ENCODE measurements around the gene PIK3R2.
"Not testable (repeated sequence)": the region's sequence is repeated elsewhere in the genome, so short reads cannot be mapped to it uniquely, and the experiment has no call there.

The PIK3R2 gene

DNA sequence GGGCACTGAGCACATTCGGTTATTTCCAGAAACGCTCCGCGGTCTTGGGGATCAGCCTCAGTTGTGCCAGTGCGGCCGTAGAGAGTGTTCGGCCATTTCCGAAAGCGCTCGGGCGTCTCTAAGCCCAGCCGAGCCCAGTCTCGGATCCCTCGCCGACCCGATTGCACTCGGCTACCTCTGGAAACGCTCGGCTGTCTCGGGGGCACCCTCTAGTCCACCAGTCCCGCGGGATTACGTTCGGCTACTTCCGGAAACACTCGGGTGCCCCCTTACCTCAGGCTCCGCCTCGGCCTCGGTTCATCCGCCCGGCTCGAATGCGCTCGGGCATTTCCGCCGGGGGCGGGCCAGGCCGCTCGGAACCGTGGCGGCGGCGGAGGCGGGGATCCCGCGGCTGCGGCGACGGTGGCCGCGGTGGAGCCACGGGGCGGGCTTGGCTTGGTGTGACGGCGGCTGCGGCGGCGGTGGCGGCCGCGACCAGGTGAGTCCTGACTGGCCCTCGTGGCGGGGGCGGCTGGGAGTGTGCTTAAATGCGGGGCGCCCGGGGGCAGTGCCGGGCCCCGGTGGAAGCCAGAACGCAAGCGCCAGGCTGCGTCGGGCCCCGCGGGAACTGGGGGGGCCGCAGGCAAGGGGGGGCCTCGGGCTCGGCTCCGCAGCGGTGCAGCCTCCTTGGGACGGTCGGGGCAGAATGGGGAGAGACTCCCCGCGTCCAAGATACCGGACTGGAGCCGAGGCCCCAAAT, at the start of gene PIK3R2:
TSS of gene PIK3R2 (plus strand) at position 347 of the 739 bp plus-strand sequence. CDS start 2,717 bp downstream, outside the sequence.
- DNase-seq, result peak; percentile 100

DNA sequence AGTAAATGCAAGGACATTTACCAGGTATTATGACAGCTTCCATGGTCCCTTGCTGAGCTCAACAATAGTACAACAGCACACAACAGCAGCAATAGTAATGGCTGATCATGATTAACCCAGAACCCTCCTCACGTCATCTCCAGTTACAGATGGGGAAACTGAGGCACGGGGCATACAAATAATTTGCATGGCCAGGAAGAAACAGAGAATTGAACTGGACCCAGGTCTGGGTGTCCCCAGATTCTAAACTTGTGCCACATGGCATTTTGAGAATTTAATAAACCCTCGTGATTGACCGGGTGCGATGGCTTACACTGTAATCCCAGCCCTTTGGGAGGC, 48.2 kb upstream of the PIK3R2 start:
- DNase-seq, result no peak

DNA sequence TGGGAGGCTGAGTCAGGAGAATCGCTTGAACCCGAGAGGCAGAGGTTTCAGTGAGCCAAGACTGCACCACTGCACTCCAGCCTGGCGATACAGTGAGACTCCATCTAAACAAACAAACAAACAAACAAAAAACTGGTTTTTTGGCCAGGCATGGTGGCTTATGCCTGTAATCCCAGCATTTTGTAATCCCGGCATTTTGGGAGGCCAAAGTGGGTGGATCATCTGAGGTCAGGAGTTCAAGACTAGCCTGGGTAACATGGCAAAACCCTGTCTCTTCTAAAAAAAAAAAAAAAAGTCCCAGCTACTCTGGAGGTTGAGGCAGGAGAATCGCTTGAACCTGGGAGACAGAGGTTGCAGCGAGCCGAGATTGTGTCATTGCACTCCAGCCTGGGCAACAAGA, 47.7 kb upstream of the PIK3R2 start:
- not testable (repeated sequence) for DNase-seq

DNA sequence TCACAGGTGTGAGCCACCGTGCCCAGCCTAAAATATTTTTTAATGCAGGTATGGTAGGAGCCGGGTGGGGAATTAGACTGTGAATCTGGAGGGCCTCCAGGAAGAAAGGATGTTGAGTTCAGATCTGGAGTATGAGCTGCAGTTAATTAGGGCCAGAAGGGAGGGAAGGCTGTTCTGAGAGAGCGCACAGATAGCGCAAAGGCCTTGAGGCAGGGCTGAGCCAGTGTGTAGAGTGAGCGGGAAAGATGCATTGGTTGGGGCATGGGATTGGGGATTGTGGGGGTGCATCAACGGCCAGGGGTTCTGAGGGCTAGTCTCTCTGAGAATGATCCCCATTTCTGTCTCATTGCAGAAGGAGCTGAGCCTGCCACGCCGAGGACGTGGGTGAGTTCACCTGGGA, 45.7 kb upstream of the PIK3R2 start:
- no peak for DNase-seq

DNA sequence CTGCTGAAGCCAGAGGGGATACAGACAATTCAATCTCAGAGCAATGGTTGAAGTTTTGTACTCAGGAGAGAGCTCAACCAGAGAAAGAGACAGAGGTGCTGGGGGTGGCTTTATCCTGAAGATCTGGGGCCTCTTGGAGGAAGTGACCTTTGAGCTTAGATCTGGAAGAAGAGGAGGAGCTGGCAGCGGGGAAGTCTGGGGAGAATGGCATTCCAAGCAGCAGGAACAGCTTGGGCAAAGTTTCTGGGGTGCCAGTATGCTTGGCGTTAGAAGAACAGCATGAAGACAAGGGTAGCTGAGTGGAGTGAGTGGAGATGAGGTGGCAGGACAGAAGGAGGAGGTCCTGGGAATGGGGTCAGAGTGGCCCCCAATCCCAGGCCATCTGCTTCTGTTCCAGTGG, 44.1 kb upstream of the PIK3R2 start:
- no peak for DNase-seq

DNA sequence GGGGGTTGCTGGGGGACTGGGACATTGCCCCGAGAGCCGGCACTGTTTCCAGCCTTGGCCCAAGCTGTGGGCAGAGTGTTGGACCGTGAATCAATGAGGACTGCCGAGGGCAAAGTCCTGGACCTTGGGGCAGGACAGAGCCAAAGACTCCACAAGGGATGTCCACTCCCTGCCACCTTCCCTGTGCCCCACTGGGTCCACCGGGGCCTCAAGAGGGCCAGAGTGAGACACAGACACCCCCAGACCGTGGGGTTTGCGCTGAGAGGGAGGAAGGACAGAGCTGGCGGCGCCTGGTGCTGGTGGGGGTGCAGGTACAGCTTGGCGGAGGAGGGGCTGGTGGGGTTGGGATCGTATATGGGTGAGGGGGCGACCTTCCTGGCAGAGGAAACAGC, 43.6 kb upstream of the PIK3R2 start:
- DNase-seq, result no peak

DNA sequence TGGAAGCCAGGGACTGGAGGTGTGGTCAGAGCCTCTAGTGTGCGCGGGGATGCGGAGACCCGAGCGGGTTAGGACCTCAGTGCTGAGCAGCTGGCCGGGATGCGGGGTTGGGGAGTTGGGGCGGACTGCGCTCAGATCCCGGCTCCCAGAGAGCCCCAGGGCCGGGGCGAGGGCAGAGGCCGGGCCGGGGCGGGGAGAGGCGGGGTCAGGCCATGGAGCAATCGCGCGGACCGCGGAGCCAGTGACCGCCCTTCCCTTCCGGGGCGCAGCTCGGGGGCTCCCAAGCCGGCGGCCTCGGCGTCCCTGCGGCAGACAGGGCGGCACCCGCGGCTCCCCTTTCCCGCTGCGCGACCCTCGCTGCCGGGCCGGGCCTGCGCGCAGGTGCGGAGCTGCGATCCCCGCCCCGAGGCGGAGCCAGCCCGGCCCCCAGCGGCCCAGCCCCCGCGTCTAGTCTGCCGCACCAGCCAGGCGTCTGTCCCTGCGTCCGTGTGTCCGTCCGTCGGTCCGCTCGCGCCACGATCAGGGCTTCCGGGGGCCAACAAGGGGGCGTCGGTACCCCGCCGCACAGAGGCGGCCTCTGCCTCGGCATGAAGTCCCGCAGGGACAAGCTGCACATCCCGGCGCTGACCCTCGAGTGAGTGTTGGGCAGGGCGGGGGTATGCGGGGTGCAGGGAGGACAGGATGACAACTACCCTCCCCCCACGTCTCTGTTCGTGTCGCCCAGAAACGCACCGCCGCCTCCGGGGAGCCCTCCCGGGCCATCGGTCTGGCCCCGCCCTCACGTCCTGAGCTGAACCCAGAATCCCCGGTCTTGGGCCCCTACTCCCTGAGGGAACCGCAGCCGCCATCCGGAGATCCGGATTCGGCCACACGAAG, 43.0 kb upstream of the PIK3R2 start:
- DNase-seq, result peak; percentile 55

DNA sequence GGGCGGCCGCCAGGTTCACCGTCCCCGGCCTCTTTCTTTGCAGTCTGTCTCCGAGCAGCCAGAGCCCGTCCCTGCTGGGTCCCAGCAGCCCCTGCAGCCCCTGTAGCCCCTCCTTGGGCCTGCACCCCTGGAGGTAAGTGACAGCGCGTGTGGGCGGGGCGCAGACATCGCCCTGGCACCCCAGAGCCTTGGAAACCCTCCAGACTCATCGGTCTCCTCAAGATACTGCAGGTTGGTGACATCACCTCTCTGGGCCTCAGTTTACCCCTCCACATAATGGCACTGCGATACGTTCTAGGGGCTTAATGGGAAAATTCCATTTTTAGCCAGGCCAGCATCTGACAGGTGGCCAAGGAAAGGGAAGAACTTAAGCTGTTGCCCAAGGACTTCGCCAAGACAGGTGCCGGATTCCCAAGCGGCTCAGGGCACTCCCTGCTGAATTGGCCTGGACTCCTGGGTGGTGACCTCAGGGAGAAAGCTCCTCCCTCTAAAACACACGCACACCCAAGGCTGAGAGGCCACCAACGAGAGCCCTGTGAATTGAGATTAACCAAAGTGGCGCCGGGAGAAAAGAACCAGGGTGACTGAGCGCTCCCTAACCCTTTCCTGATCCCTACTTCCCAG, 42.2 kb upstream of the PIK3R2 start:
- DNase-seq, result no peak

DNA sequence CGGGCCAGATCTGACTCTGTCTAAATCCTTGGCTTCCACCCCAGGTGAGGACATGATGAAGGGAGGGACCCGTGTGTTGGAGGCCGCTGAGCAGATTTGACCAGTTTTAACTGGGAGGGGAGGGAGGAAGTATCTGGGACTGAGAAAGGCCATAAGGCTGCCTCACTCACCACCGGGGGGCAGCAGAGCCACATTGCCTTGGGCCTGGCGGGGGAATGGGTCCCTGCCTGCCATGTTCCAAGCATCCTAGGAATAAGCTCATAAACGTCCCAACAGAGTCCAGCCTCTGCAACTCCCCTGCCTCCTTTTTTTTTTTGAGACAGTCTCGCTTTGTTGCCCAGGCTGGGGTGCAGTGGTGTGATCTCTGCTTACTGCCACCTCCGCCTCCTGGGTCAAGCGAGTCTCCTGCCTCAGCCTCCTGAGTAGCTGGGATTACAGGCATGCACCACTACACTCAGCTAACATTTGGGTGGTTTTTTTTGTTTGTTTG, 39.9 kb upstream of the PIK3R2 start:
- peak; percentile 92 for DNase-seq

DNA sequence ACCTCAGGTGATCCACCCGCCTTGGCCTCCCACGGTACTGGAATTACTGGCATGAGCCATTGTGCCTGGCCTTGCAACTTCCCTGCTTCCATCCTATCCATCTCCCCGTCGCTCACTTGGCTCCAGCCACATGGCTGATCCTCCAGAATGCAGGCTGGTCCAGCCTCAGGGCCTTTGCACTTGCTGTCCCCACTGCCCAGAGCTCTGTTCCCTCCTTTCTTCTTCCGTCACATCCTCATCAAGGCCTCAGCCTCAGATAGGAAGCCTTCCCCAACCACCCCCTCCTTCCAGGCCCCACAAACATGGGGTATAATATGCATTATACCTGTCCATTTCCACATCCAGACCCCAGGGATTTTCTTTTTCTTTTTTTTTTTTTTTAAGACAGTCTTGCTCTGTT, 39.1 kb upstream of the PIK3R2 start:
- DNase-seq, result no peak

DNA sequence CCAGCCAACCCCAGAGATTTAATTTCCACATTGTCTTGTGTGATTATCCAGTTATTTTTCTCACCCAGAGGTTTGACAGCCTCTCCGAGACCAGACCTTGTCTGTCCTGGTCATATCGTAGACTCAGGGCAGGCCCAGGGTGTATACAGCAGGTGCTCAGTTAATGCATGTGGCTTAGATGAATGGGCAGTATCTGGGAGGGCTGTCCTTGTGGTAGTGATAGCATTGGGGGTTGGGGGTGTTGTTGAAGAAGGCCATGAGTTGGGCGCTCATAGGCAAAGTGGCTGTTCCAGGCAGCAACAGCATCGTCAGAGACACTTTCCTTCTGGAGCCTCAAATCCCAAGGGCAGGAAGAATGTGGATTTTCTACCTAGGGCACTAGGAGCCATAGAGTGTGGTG, 38.5 kb upstream of the PIK3R2 start:
- no peak for DNase-seq

DNA sequence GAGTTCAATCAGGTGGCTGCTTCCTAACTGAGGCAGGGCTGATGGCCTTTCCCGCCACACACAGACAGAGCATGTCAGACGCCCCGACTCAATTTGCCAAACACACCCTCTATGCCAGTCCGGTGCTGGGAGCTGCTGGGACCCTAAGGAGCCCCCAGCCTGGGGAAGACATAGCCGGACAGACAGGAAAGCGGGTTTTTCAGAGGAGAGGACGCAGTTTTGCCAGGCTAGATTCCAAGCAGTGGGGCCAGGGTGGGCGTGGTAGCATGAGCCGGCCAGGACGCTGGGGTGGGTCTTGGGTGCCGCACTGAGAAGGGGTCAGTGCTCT, 35.6 kb upstream of the PIK3R2 start:
- no peak for DNase-seq

DNA sequence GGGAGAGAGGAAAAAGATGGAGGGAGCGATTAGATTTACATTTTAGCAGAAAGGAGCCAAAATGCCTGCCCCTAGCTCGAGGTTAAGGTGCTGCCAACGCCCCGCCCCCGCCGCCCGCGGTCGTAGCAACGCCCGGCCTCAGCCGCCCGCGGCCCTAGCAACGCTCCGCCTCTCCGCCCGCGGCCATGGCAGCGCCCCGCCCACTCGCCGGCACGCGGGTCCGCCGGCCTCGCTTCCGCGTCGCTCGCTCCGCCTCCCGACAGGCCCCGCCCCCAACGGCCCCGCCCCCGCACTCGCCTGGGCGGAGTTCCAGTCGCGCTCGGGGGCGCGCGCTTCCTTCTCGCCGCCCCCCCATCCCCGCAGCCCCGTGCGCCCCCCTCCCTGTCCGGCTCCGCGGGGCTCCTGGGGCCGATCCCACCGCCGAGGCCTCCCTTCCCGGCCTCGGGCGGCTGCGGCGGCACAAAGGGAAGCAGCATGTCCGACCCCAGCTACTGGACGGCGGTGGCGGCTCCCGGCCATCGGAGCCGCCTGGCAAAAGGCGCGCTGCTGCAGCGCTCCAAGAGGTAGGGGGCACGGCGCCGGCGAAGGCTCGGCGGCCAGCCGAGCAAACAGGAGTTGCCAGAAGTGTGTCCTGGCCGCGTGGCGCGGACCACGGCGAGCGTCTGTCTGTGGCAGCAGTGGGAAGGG, 35.1 kb upstream of the PIK3R2 start:
- DNase-seq, result peak; percentile 96

DNA sequence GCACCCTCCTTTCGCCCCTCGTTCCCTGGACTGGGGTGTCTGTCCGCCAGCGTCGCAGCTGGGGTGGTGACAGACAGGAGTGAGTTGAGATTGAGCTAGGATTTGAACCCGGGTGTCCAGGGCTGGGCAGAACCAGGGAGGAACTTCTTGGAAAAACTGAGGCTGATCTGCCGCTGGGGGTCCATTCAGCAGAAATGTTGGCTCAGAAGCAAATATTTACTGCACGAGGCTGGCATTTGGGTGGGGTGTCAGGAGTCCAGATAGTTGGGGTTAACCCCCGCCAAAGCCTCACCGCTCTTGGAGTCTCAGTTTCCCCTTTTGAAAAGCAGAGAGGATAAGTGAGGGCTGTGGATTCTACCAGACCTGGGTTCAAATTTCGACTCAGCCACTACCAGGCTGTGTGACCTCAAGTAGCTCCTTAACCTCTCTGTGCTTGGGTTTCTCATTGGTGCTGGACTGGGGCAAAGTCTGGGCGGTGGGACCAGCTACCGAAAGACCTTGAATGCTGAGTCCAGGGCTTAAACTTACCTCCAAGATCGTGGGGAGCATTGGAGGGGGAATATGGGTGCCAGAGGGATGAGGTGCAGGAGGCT, 34.4 kb upstream of the PIK3R2 start:
- DNase-seq, result no peak

DNA sequence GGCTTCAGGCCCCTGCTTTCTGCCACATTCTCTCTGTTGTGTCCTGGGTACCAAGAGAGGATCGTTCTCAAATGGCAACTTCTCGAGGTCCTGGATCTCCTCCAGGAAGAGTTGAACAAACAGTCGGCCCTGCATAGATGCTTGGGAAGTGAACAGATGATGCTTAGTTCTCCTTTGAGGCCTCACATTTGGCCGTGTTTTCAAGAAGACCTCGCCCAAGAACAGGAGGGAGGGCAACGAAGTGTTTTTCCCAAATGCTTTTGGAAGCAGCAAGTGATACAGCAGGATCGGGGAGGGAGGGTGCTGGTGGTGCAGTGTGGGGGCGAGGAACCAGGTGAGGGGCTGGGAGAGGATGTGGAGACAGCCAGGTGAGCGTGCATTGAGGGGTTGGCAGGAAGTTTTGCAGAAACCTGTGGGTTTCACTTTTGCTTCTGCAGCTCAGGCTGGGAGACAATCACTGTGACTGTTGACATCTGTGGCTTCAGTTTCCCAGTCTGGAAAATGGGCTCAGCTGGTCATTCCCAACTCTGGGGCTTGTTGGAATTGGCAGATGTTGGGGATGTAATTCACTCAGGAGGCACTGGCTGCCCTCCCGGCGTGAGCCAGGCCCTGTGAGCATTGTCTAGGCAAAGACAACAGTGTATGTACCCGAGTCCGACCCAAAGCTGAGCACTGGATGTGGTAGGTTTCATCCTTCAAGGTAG, 33.8 kb upstream of the PIK3R2 start:
- no peak for DNase-seq

DNA sequence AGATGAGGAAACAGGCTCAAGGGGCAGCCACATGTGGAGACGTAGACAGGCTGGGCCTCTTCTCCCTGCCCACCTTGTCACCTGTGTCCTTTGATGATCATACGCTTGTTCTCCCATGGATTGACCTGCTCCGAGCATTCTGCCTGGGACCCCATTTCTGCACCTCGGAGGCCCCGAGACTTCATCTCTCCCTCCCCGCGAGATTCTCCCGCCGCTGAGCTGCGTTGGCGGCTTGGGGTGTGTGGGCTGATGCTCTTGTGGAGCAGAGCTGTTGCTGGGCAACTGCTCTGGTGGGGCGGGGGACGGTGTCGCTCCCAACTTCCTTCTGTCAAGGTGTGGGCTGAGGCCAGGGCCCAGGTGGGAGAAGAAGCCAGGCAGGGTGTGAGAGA, 33.3 kb upstream of the PIK3R2 start:
- no peak for DNase-seq

DNA sequence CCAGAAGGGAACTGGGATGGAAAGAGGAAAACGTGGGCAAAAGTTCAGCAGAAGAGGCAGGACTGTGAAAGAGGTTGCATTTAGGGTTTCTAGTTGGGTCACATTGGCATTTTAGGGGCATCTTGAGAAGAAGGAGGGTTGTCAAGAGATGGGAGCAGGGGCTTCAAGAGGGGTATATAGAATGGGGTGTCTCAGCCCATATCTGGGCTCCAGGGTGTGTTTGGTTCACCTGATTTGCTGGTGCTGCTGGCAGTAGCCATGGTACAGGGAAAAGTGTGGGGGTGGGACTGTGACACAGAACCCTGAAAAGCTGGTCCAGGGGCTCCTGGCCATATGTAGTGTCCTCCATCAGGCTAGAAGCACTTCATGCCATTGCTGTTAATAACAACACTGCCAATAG, 32.8 kb upstream of the PIK3R2 start:
- DNase-seq, result no peak

DNA sequence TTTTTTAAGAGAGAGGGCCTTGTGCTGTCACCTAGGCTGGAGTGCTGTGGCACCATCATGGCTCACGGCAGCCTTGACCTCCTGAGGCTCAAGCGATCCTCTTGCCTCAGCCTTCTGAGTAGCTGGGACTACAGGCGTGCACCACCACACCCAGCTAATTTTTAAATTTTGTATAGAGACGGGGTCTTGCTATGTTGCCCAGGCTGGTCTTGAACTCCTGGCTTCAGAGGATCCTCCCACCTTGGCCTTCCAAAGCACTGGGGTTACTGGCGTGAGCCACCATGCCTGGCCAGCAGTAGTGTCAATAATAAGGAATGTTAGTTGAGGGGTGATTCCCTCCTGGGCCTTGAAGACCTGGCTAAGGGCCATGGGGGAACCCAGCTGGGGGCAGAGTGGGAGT, 31.8 kb upstream of the PIK3R2 start:
- DNase-seq, result no peak

DNA sequence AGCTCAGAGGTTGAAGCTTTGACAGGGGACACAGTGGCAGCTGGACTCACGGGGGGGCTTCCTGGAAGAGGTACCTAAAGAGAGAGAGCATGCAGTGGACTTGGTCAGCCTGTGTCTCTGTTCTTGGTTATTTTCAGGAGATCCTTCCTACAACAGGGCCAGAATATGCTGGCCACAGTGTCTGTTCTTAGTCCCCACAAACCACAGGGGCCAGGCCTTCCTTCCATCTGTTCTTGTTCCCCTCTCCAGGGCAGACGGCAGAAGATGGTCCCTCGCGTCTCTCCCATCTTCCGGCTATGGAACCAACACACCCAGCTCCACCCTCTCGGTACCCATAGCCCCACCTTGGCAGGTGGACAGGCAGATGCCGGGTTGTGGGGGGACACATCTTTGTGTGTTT, 30.5 kb upstream of the PIK3R2 start:
- DNase-seq, result no peak

DNA sequence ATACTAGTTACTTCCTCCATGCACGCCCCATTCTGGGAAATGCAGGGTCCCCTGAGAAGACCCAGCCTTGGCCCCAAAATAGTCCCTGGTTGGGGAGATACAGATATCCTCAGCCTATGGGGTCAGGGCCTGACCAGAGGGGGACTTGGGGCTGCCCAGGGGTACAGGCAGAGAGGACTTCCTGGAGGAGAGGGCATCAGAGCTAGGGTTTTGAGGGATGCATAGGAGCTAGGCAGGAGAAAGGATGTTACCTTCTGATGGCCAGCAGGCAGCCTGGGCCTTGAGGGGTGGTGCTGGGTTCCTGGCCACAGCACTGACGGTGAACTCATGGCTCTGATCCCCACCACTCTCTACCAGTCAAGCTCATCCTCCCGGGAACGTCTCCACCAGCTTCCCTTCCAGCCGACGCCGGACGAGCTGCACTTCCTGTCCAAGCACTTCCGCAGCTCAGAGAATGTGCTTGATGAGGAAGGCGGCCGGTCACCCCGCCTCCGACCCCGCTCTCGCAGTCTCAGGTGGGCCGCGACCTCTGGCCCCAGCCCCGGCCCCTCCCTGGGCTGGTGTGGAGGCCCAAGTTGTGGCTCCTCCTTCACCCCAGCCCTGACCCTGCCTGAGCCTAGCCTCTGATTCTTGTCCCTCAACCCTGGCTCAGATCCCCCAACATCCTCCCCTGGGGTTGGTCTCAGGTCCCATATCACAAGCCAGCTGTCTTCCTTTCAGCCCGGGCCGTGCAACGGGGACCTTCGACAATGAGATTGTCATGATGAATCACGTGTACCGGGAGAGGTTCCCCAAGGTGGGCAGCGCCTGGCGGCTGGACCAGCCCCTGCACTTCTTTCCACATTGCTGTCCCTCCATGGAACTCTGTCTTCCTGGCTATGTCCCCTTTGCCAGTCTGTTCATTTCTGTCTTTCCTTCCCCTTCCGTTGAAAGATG, 29.8 kb upstream of the PIK3R2 start:
- no peak for DNase-seq

DNA sequence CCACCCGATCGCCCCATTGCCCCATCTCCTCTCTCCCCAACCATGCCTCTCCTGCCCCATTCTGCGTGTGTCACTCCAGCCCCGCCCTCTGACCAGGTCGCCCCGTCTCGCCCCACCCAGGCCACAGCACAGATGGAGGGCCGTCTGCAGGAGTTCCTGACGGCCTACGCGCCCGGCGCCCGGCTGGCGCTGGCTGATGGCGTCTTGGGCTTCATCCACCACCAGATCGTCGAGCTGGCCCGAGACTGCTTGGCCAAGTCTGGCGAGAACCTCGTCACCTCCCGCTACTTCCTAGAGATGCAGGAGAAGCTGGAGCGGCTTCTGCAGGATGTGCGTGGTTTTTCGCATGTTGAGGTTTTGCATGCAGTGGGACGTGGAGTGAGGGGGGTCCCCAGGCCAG, 29.1 kb upstream of the PIK3R2 start:
- DNase-seq, result no peak

Measured in hematopoietic multipotent progenitor cell treated with erythropoietin and hydrocortisone succinate and interleukin-3 and kit ligand, for 4 days (in vitro differentiated cells).